ENCODE measurements around the gene PGRMC1.
"Not testable (repeated sequence)": the region's sequence is repeated elsewhere in the genome, so short reads cannot be mapped to it uniquely, and the experiment has no call there.

PGRMC1 gene

GRCh38 chrX:119236623-119237561, 807 bp downstream of the PGRMC1 start:
- DNase-seq, result peak; percentile 32 to 33

- no peak for DNase-seq
Measured at GRCh38 chrX:119237562-119237942, 1.5 kb downstream of the PGRMC1 start.

GRCh38 chrX:119238557-119238956, 2.5 kb downstream of the PGRMC1 start:
- no peak for DNase-seq

GRCh38 chrX:119240356-119240755, 4.3 kb downstream of the PGRMC1 start:
- DNase-seq, result no peak

GRCh38 chrX:119247702-119248101, 11.6 kb downstream of the PGRMC1 start:
- no peak for DNase-seq

GRCh38 chrX:119249891-119250290, 13.8 kb downstream of the PGRMC1 start:
- DNase-seq, result no peak

- DNase-seq, result no peak
Measured at GRCh38 chrX:119251386-119251785, 15.3 kb downstream of the PGRMC1 start.

GRCh38 chrX:119252716-119253115, 16.6 kb downstream of the PGRMC1 start:
- DNase-seq, result no peak

GRCh38 chrX:119266364-119266995, 30.4 kb downstream of the PGRMC1 start:
- DNase-seq, result peak; percentile 4 to 17

- DNase-seq, result not testable (repeated sequence)
Measured at GRCh38 chrX:119267115-119267514, 31.0 kb downstream of the PGRMC1 start.

GRCh38 chrX:119272882-119273419, 36.9 kb downstream of the PGRMC1 start:
- no peak for DNase-seq

- peak; percentile 47 to 64 for DNase-seq
Measured at GRCh38 chrX:119273420-119274192, 37.5 kb downstream of the PGRMC1 start.

GRCh38 chrX:119282347-119282746, 46.3 kb downstream of the PGRMC1 start:
- not testable (repeated sequence) for DNase-seq

GRCh38 chrX:119288890-119289393, 52.9 kb downstream of the PGRMC1 start:
- no peak for DNase-seq

- no peak for DNase-seq
Measured at GRCh38 chrX:119290476-119290875, 54.4 kb downstream of the PGRMC1 start.

GRCh38 chrX:119291246-119291645, 55.2 kb downstream of the PGRMC1 start:
- DNase-seq, result not testable (repeated sequence)

GRCh38 chrX:119292445-119292844, 56.4 kb downstream of the PGRMC1 start:
- no peak for DNase-seq

All from stimulated activated CD4-positive, alpha-beta T cell treated with anti-CD3 and anti-CD28 coated beads, Interleukin-2, amount 100 ng/mL, for 24 hours (primary cell).